Loucy (cell line): ENCODE results near the gene USF2.

Experiments
- EZH2phosphoT487 ChIP-seq: fragments of 200-600 bp; IDR thresholded peaks from 2 replicates; pipeline ENCODE4 v1.6.1; 2018; ENCODE audit warnings: antibody characterized with exemption, mild to moderate bottlenecking, moderate library complexity, borderline replicate concordance
- TF ChIP-seq, protein P1 (sequence below): fragments of 200-600 bp; sonication (generic); conservative IDR thresholded peaks from 2 replicates; pipeline ENCODE4 v1.5.1; 2014; ENCODE audit warnings: mild to moderate bottlenecking, antibody characterized with exemption, low read length

DNA sequence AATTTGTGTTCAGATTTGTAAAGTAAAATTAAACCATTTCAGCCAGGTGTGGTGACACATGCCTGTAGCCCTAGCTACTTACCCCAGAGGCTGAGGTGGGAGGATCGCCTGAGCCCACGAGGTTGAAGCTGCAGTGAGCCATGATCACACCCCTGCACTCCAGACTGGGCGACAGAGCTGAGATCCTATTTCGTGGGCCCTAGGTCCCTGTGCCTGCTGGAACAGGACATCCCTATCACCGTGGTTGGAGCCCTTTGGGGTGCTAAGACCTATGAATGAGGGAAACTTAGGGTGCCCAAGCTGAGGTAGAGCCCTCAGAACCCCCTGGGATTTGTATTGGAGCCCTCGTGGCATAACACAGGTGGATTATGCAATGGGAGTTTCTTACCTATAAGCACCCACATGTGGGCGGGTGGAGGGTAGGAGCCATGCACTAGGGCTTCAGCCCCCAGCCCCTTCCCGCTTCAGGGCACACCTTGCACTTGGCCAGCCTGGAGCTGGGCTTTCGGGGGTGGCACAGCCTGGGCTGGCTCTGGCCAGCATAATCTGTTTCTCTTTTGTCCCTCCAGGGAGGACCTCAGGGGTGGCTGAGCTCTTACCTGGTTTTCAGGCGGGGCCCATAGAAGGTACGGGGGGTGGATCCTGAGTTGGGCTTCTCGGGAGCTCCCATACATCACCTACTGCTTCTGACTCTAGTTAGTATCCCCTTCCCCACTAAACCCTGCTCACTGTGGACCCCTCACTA is 7.2 kb upstream of the USF2 start:
- TF ChIP-seq, protein P1, sequence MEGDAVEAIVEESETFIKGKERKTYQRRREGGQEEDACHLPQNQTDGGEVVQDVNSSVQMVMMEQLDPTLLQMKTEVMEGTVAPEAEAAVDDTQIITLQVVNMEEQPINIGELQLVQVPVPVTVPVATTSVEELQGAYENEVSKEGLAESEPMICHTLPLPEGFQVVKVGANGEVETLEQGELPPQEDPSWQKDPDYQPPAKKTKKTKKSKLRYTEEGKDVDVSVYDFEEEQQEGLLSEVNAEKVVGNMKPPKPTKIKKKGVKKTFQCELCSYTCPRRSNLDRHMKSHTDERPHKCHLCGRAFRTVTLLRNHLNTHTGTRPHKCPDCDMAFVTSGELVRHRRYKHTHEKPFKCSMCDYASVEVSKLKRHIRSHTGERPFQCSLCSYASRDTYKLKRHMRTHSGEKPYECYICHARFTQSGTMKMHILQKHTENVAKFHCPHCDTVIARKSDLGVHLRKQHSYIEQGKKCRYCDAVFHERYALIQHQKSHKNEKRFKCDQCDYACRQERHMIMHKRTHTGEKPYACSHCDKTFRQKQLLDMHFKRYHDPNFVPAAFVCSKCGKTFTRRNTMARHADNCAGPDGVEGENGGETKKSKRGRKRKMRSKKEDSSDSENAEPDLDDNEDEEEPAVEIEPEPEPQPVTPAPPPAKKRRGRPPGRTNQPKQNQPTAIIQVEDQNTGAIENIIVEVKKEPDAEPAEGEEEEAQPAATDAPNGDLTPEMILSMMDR = no peak
- no peak for TF ChIP-seq EZH2phosphoT487
